Measurements from ENCODE around the gene ZNF618. TPM values are rescaled to one million over a fixed set of nuclear protein-coding genes. Genes with fewer than 3 reads are reported as not detected.

The ZNF618 gene
- total and polyA plus RNA-seq, 2 experiments from 2014 or later, result 12.1 to 22.1 TPM

DNA sequence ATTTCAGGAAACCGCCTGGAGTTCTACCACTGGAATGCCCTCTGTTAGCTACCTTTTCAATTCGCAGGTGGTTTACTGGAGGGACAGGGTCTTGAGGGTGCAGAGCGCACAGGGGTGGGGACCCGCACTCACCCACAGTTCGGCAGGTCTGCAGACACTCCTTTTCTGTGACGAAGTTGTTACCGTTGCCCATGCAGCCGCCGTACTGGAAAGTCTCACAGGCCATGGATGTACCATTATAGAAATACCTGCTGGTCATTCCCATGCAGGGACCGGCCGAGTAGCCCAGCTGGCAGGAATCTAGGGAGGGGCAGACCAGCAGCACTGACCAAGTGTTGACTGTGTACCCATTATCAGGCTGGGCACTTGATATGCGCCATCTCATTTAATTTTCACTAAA is 185.2 kb downstream of the ZNF618 start:
- Histone ChIP-seq H3K36me3 (ENCODE audit: insufficient read depth) (no peaks in the 10 kb centered on the region), H3K27me3 (ENCODE audit: insufficient read depth) (no peaks in the 10 kb centered on the region), H3K4me2 (no peak overlapping the region), H3K4me1 (ENCODE audit: insufficient read depth) (no peaks in the 10 kb centered on the region), H3K79me2 (replicated peaks; ENCODE audit: insufficient read depth) (no peaks in the 10 kb centered on the region), H4K20me1 (replicated peaks; ENCODE audit: insufficient read depth) (no peaks in the 10 kb centered on the region; the same call in 1 of the 2 replicates), H2AFZ (no peak overlapping the region), H3K27ac (ENCODE audit: low read depth) (no peak overlapping the region), H3K9me2 (ENCODE audit: insufficient read depth) (0 out of 2 replicates have a peak, but pooled peaks cover 2% of the 10 kb centered on the region), H3F3A (replicated peaks; ENCODE audit: low read depth) (no peaks in the 10 kb centered on the region), H3K4me3 (no peak overlapping the region)
- H3K36me3 Mint-ChIP-seq (ENCODE audit: low read depth), result 0 out of 3 replicates have a peak, but pooled peaks cover 4% of the 10 kb centered on the region
- ATAC-seq (no peak), DNase-seq (ENCODE audit: low spot score) (no peak)
- H3K4me1 Mint-ChIP-seq, result no peaks in the 10 kb centered on the region; the same call in 1 of the 3 replicates
- H3K27me3 Mint-ChIP-seq (ENCODE audit: insufficient read depth, low read depth, poor library complexity), result peaks cover 11% of the 10 kb centered on the region
- H3K27ac Mint-ChIP-seq, result no peak overlapping the region
- H3K9me3 Mint-ChIP-seq, result no peaks in the 10 kb centered on the region
- TF ChIP-seq, protein P1, sequence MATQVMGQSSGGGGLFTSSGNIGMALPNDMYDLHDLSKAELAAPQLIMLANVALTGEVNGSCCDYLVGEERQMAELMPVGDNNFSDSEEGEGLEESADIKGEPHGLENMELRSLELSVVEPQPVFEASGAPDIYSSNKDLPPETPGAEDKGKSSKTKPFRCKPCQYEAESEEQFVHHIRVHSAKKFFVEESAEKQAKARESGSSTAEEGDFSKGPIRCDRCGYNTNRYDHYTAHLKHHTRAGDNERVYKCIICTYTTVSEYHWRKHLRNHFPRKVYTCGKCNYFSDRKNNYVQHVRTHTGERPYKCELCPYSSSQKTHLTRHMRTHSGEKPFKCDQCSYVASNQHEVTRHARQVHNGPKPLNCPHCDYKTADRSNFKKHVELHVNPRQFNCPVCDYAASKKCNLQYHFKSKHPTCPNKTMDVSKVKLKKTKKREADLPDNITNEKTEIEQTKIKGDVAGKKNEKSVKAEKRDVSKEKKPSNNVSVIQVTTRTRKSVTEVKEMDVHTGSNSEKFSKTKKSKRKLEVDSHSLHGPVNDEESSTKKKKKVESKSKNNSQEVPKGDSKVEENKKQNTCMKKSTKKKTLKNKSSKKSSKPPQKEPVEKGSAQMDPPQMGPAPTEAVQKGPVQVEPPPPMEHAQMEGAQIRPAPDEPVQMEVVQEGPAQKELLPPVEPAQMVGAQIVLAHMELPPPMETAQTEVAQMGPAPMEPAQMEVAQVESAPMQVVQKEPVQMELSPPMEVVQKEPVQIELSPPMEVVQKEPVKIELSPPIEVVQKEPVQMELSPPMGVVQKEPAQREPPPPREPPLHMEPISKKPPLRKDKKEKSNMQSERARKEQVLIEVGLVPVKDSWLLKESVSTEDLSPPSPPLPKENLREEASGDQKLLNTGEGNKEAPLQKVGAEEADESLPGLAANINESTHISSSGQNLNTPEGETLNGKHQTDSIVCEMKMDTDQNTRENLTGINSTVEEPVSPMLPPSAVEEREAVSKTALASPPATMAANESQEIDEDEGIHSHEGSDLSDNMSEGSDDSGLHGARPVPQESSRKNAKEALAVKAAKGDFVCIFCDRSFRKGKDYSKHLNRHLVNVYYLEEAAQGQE (IDR thresholded peaks at IDR 0.05; ENCODE audit: unreplicated experiment), result no peak
- TF ChIP-seq POLR2AphosphoS5 (IDR thresholded peaks at IDR 0.05; ENCODE audit: low read depth) (no peak), NANOG (IDR thresholded peaks at IDR 0.05; ENCODE audit: borderline replicate concordance) (no peak), ZNF331 (CRISPR knock-in tag; IDR thresholded peaks at IDR 0.05; ENCODE audit: low read depth) (no peak), EZH2 (IDR thresholded peaks at IDR 0.05; ENCODE audit: low read depth, unreplicated experiment) (no peak), STAT1 (IDR thresholded peaks at IDR 0.05; ENCODE audit: unreplicated experiment) (no peak), JUNB (IDR thresholded peaks at IDR 0.05; ENCODE audit: unreplicated experiment) (no peak), EZH2phosphoT487 (IDR thresholded peaks at IDR 0.05; ENCODE audit: unreplicated experiment) (no peak), CREB1 (CRISPR knock-in tag; IDR thresholded peaks at IDR 0.05; ENCODE audit: low read depth) (no peak)
- TF ChIP-seq, protein P2, sequence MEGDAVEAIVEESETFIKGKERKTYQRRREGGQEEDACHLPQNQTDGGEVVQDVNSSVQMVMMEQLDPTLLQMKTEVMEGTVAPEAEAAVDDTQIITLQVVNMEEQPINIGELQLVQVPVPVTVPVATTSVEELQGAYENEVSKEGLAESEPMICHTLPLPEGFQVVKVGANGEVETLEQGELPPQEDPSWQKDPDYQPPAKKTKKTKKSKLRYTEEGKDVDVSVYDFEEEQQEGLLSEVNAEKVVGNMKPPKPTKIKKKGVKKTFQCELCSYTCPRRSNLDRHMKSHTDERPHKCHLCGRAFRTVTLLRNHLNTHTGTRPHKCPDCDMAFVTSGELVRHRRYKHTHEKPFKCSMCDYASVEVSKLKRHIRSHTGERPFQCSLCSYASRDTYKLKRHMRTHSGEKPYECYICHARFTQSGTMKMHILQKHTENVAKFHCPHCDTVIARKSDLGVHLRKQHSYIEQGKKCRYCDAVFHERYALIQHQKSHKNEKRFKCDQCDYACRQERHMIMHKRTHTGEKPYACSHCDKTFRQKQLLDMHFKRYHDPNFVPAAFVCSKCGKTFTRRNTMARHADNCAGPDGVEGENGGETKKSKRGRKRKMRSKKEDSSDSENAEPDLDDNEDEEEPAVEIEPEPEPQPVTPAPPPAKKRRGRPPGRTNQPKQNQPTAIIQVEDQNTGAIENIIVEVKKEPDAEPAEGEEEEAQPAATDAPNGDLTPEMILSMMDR (conservative IDR thresholded peaks at IDR 0.05; ENCODE audit: low read depth in 2 of 2), result no peak
- TF ChIP-seq, protein P3, sequence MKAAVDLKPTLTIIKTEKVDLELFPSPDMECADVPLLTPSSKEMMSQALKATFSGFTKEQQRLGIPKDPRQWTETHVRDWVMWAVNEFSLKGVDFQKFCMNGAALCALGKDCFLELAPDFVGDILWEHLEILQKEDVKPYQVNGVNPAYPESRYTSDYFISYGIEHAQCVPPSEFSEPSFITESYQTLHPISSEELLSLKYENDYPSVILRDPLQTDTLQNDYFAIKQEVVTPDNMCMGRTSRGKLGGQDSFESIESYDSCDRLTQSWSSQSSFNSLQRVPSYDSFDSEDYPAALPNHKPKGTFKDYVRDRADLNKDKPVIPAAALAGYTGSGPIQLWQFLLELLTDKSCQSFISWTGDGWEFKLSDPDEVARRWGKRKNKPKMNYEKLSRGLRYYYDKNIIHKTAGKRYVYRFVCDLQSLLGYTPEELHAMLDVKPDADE (IDR thresholded peaks at IDR 0.05), result no peak
- TF ChIP-seq, protein P4, sequence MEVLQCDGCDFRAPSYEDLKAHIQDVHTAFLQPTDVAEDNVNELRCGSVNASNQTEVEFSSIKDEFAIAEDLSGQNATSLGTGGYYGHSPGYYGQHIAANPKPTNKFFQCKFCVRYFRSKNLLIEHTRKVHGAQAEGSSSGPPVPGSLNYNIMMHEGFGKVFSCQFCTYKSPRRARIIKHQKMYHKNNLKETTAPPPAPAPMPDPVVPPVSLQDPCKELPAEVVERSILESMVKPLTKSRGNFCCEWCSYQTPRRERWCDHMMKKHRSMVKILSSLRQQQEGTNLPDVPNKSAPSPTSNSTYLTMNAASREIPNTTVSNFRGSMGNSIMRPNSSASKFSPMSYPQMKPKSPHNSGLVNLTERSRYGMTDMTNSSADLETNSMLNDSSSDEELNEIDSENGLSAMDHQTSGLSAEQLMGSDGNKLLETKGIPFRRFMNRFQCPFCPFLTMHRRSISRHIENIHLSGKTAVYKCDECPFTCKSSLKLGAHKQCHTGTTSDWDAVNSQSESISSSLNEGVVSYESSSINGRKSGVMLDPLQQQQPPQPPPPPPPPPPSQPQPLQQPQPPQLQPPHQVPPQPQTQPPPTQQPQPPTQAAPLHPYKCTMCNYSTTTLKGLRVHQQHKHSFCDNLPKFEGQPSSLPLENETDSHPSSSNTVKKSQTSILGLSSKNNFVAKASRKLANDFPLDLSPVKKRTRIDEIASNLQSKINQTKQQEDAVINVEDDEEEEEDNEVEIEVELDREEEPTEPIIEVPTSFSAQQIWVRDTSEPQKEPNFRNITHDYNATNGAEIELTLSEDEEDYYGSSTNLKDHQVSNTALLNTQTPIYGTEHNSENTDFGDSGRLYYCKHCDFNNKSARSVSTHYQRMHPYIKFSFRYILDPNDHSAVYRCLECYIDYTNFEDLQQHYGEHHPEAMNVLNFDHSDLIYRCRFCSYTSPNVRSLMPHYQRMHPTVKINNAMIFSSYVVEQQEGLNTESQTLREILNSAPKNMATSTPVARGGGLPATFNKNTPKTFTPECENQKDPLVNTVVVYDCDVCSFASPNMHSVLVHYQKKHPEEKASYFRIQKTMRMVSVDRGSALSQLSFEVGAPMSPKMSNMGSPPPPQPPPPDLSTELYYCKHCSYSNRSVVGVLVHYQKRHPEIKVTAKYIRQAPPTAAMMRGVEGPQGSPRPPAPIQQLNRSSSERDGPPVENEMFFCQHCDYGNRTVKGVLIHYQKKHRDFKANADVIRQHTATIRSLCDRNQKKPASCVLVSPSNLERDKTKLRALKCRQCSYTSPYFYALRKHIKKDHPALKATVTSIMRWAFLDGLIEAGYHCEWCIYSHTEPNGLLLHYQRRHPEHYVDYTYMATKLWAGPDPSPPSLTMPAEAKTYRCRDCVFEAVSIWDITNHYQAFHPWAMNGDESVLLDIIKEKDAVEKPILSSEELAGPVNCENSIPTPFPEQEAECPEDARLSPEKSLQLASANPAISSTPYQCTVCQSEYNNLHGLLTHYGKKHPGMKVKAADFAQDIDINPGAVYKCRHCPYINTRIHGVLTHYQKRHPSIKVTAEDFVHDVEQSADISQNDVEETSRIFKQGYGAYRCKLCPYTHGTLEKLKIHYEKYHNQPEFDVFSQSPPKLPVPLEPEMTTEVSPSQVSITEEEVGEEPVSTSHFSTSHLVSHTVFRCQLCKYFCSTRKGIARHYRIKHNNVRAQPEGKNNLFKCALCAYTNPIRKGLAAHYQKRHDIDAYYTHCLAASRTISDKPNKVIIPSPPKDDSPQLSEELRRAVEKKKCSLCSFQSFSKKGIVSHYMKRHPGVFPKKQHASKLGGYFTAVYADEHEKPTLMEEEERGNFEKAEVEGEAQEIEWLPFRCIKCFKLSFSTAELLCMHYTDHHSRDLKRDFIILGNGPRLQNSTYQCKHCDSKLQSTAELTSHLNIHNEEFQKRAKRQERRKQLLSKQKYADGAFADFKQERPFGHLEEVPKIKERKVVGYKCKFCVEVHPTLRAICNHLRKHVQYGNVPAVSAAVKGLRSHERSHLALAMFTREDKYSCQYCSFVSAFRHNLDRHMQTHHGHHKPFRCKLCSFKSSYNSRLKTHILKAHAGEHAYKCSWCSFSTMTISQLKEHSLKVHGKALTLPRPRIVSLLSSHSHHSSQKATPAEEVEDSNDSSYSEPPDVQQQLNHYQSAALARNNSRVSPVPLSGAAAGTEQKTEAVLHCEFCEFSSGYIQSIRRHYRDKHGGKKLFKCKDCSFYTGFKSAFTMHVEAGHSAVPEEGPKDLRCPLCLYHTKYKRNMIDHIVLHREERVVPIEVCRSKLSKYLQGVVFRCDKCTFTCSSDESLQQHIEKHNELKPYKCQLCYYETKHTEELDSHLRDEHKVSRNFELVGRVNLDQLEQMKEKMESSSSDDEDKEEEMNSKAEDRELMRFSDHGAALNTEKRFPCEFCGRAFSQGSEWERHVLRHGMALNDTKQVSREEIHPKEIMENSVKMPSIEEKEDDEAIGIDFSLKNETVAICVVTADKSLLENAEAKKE (CRISPR knock-in tag; IDR thresholded peaks at IDR 0.05), result no peak
- H3K4me3 Mint-ChIP-seq, result no peak overlapping the region
